IMR-90 (cell line): Measurements from ENCODE around the gene TDRD7. TPM values are rescaled to one million over a fixed set of nuclear protein-coding genes. Genes with fewer than 3 reads are reported as not detected.

Experiments
- ATAC-seq: fragments of 200-7000 bp; cut with Tn5 transposase; 2 replicates; pipeline ENCODE4 v1.9.1; 2020; ENCODE audit warnings: low read depth, mild to moderate bottlenecking, moderate library complexity
- BruUV-seq: library from RNA; stranded (reverse); fragments of 400-500 nt; replicated peaks from 2 replicates; lab custom pipeline; 2021; lab: Mats Ljungman, UMichigan
- CTCF ChIA-PET: fragments of 300-600 bp; formaldehyde crosslinking; extraction: SDS; loops from one replicate; lab custom pipeline; 2021; ENCODE audit warnings: antibody characterized with exemption; lab: Yijun Ruan, JAX
- POLR2A ChIA-PET: fragments of 300-600 bp; sonication (Branson Sonifier 250); formaldehyde crosslinking; loops from one replicate; lab custom pipeline; 2022; ENCODE audit warnings: antibody characterized with exemption; ENCODE audit not compliant: unreplicated experiment; lab: Charles Lee
- DNase-seq: peaks from one replicate; pipeline ENCODE4 v3.0.0; 2013
- H2AFZ ChIP-seq: replicated peaks from 2 replicates; pipeline ENCODE3; 2013; ENCODE audit warnings: low read length, mild to moderate bottlenecking; ENCODE audit not compliant: poor library complexity
- H2AK5ac ChIP-seq: 2 replicates; pipeline ENCODE4 v1.6.1; 2013; ENCODE audit warnings: low read depth, low read length, inconsistent platforms
- H2AK9ac ChIP-seq: replicated peaks from 2 replicates; pipeline ENCODE3; 2013; ENCODE audit warnings: mild to moderate bottlenecking, low read depth, low read length, moderate library complexity; ENCODE audit not compliant: poor library complexity
- H2BK120ac ChIP-seq: 2 replicates; pipeline ENCODE4 v1.6.1; 2013; ENCODE audit warnings: low read depth, low read length, inconsistent platforms
- H2BK15ac ChIP-seq: 3 replicates; pipeline ENCODE4 v1.6.1; 2013; ENCODE audit warnings: low read depth, low read length, inconsistent platforms
- H2BK20ac ChIP-seq: 2 replicates; pipeline ENCODE4 v1.6.1; 2013; ENCODE audit warnings: low read depth, mild to moderate bottlenecking, inconsistent platforms, low read length, moderate library complexity
- H2BK5ac ChIP-seq: 2 replicates; pipeline ENCODE4 v1.6.1; 2013; ENCODE audit warnings: mild to moderate bottlenecking, low read depth, low read length, inconsistent platforms; ENCODE audit not compliant: poor library complexity, severe bottlenecking
- H3K14ac ChIP-seq: replicated peaks from 2 replicates; pipeline ENCODE4 v1.6.1; 2013; ENCODE audit warnings: low read depth, low read length, inconsistent platforms
- H3K18ac ChIP-seq: 2 replicates; pipeline ENCODE4 v1.6.1; 2013; ENCODE audit warnings: low read depth, low read length, control low read depth
- H3K23ac ChIP-seq: 2 replicates; pipeline ENCODE4 v1.6.1; 2013; ENCODE audit warnings: low read depth, low read length, inconsistent platforms
- H3K27ac ChIP-seq: 2 replicates; pipeline ENCODE4 v1.5.1; 2013; ENCODE audit warnings: mild to moderate bottlenecking, control low read depth, low read length; ENCODE audit not compliant: insufficient read depth
- H3K27me3 ChIP-seq: 2 replicates; pipeline ENCODE4 v1.6.1; 2013; ENCODE audit warnings: low read length; ENCODE audit not compliant: control insufficient read depth, insufficient read depth
- H3K36me3 ChIP-seq: 2 replicates; pipeline ENCODE4 v1.6.1; 2013; ENCODE audit warnings: low read length, mixed read lengths; ENCODE audit not compliant: control insufficient read depth, insufficient read depth
- H3K4ac ChIP-seq: 2 replicates; pipeline ENCODE4 v1.6.1; 2013; ENCODE audit warnings: low read depth, low read length, inconsistent platforms
- H3K4me1 ChIP-seq: 2 replicates; pipeline ENCODE4 v1.6.1; 2013; ENCODE audit warnings: low read length, mixed read lengths; ENCODE audit not compliant: control insufficient read depth, insufficient read depth
- H3K4me2 ChIP-seq: 2 replicates; pipeline ENCODE4 v1.6.1; 2013; ENCODE audit warnings: low read depth, mild to moderate bottlenecking, control low read depth, low read length, moderate library complexity
- H3K4me3 ChIP-seq: 2 replicates; pipeline ENCODE4 v1.5.1; 2013; ENCODE audit warnings: low read depth, mild to moderate bottlenecking, control low read depth, low read length, moderate library complexity; ENCODE audit not compliant: insufficient read depth
- H3K56ac ChIP-seq: 2 replicates; pipeline ENCODE4 v1.6.1; 2013; ENCODE audit warnings: low read length, inconsistent platforms; ENCODE audit not compliant: insufficient read depth; ENCODE audit errors: extremely low read depth
- H3K79me1 ChIP-seq, 2 experiments: 2 replicates each; pipeline ENCODE4 v1.6.1; 2013; ENCODE audit warnings: low read length in 2 of 2, inconsistent platforms in 1 of 2, low read depth in 1 of 2
- H3K9ac ChIP-seq: 2 replicates; pipeline ENCODE4 v1.6.1; 2013; ENCODE audit warnings: low read depth, low read length, control low read depth
- H3K9me1 ChIP-seq: 2 replicates; pipeline ENCODE4 v1.6.1; 2013; ENCODE audit warnings: low read length, inconsistent platforms; ENCODE audit not compliant: insufficient read depth
- H3K9me3 ChIP-seq: 2 replicates; pipeline ENCODE4 v1.6.1; 2013; ENCODE audit warnings: low read length; ENCODE audit not compliant: control insufficient read depth, insufficient read depth
- H4K20me1 ChIP-seq: 2 replicates; pipeline ENCODE4 v1.6.1; 2013; ENCODE audit warnings: low read length, inconsistent platforms; ENCODE audit not compliant: insufficient read depth
- H4K5ac ChIP-seq: 2 replicates; pipeline ENCODE4 v1.6.1; 2013; ENCODE audit warnings: mild to moderate bottlenecking, low read depth, low read length, control low read depth
- H4K8ac ChIP-seq, 2 experiments: 2 replicates each; pipeline ENCODE4 v1.6.1; 2013; ENCODE audit warnings: low read depth in 2 of 2, low read length in 2 of 2, control low read depth in 1 of 2, inconsistent platforms in 1 of 2
- H4K91ac ChIP-seq: 2 replicates; pipeline ENCODE4 v1.6.1; 2013; ENCODE audit warnings: low read depth, low read length, inconsistent platforms; ENCODE audit not compliant: insufficient read depth
- BHLHE40 ChIP-seq: fragments of 150-350 bp; IDR thresholded peaks from 2 replicates; pipeline ENCODE4 v1.6.1; 2016; ENCODE audit warnings: mild to moderate bottlenecking, low read depth, low read length
- CEBPB ChIP-seq: IDR thresholded peaks from 2 replicates; pipeline ENCODE4 v1.6.1; 2012; ENCODE audit warnings: low read depth, low read length, improper control_type of control experiment
- CHD1 ChIP-seq: IDR thresholded peaks from 2 replicates; pipeline ENCODE4 v1.6.1; 2012; ENCODE audit warnings: low read depth, low read length, improper control_type of control experiment
- CTCF ChIP-seq: conservative IDR thresholded peaks from 2 replicates; pipeline ENCODE4 v1.5.1; 2012; ENCODE audit warnings: mild to moderate bottlenecking, low read depth, low read length, improper control_type of control experiment
- ELK1 ChIP-seq: fragments of 150-350 bp; IDR thresholded peaks from 2 replicates; pipeline ENCODE4 v1.6.1; 2016; ENCODE audit warnings: low read depth, mild to moderate bottlenecking, low read length, moderate library complexity, borderline replicate concordance
- FOS ChIP-seq: fragments of 150-350 bp; IDR thresholded peaks from 2 replicates; pipeline ENCODE4 v1.6.1; 2016; ENCODE audit warnings: low read depth, low read length
- MAFK ChIP-seq: IDR thresholded peaks from 2 replicates; pipeline ENCODE4 v1.6.1; 2012; ENCODE audit warnings: low read depth, low read length, improper control_type of control experiment
- MAZ ChIP-seq: IDR thresholded peaks from 2 replicates; pipeline ENCODE4 v1.6.1; 2012; ENCODE audit warnings: low read depth, mild to moderate bottlenecking, low read length, improper control_type of control experiment, moderate library complexity, borderline replicate concordance
- MXI1 ChIP-seq: IDR thresholded peaks from 2 replicates; pipeline ENCODE4 v1.6.1; 2012; ENCODE audit warnings: low read depth, mild to moderate bottlenecking, low read length, moderate library complexity, borderline replicate concordance
- NFE2L2 ChIP-seq: fragments of 150-350 bp; IDR thresholded peaks from 2 replicates; pipeline ENCODE4 v1.6.1; 2016; ENCODE audit warnings: low read depth, mild to moderate bottlenecking, low read length
- POLR2A ChIP-seq: IDR thresholded peaks from 2 replicates; pipeline ENCODE4 v1.6.1; 2012; ENCODE audit warnings: mild to moderate bottlenecking, low read depth, low read length
- RAD21 ChIP-seq: IDR thresholded peaks from 2 replicates; pipeline ENCODE4 v1.6.1; 2012; ENCODE audit warnings: low read length, improper control_type of control experiment
- RCOR1 ChIP-seq: IDR thresholded peaks from 2 replicates; pipeline ENCODE4 v1.6.1; 2012; ENCODE audit warnings: mild to moderate bottlenecking, low read length, improper control_type of control experiment; ENCODE audit not compliant: insufficient replicate concordance
- RFX5 ChIP-seq: IDR thresholded peaks from 2 replicates; pipeline ENCODE4 v1.8.0; 2012; ENCODE audit warnings: low read depth, mild to moderate bottlenecking, low read length, moderate library complexity
- SMC3 ChIP-seq: fragments of 150-350 bp; IDR thresholded peaks from 2 replicates; pipeline ENCODE4 v1.6.1; 2016; ENCODE audit warnings: low read depth, mild to moderate bottlenecking, antibody characterized with exemption, low read length, moderate library complexity
- USF2 ChIP-seq: fragments of 150-350 bp; IDR thresholded peaks from 2 replicates; pipeline ENCODE4 v1.6.1; 2017; ENCODE audit warnings: mild to moderate bottlenecking, antibody characterized with exemption, low read length, low read depth
- WGBS, 2 experiments: methylation state at CpG; one replicate each; pipeline versions ENCODE4 v1.1.5 to v1.1.7; 2013; ENCODE audit warnings: missing lambda C conversion rate in 2 of 2; ENCODE audit not compliant: insufficient read length in 1 of 2; ENCODE audit errors: extremely low coverage in 2 of 2; 5-methylcytosine and 5-hydroxymethylcytosine counted together
- dilution Hi-C: fragments of 300-500 bp; cut with HindIII; formaldehyde crosslinking; loops from one replicate; pipeline ENCODE4 v1.14.3; 2018; ENCODE audit warnings: low sequenced_read_pairs; ENCODE audit not compliant: unreplicated experiment
- in situ Hi-C: fragments of 300-500 bp; cut with MboI; formaldehyde crosslinking; loops from 3 replicates; pipeline ENCODE4 v1.14.3; 2019; ENCODE audit warnings: low sequenced_read_pairs, inconsistent platforms, mixed read lengths
- intact Hi-C: fragments of 100-400 bp; cut with micrococcal nuclease; formaldehyde crosslinking; loops from 2 replicates; pipeline ENCODE4 v1.10.0; 2022
- polyA plus RNA-seq, 3 experiments: library from polyadenylated mRNA; depleted of rRNA; stranded (reverse); fragments of >200 nt; gene quantifications; 2 replicates each; pipeline ENCODE4 v1.2.3, GENCODE V29; 2012; ENCODE audit warnings: low replicate concordance in 1 of 3
- total RNA-seq: library from RNA; depleted of rRNA; stranded (reverse); fragments of >200 nt; gene quantifications from 2 replicates; pipeline ENCODE4 v1.2.3, GENCODE V29; 2012

The TDRD7 gene
- total and polyA plus RNA-seq, 2 of the 4 experiments (the other 2 are of a cell fraction), result 4.4 to 9.7 TPM

- no peak overlapping the region for H3K23ac ChIP-seq
- no peaks in the 10 kb centered on the region for H3K27me3 ChIP-seq
- TF ChIP-seq MAFK, result no peak
- no peak for TF ChIP-seq MAZ
- no peak for TF ChIP-seq NFE2L2
- TF ChIP-seq CEBPB, result no peak
- TF ChIP-seq USF2, result no peak
- TF ChIP-seq ELK1, result no peak
- no peak for TF ChIP-seq MXI1
- TF ChIP-seq SMC3, result no peak
- TF ChIP-seq BHLHE40, result no peak
- no peak for TF ChIP-seq RFX5
- no peak for TF ChIP-seq RAD21
- TF ChIP-seq CHD1, result no peak
- TF ChIP-seq POLR2A, result no peak
- no peak for TF ChIP-seq CTCF
- no peak for TF ChIP-seq RCOR1
- no peak for TF ChIP-seq FOS
- no peak overlapping the region for H2AK9ac ChIP-seq
- dilution Hi-C loops (no loop called here), intact Hi-C loops (no loop called here), in situ Hi-C loops (no loop called here)
- no peaks in the 10 kb centered on the region for H3K79me1 ChIP-seq
- H3K4me1 ChIP-seq, result no peaks in the 10 kb centered on the region
- WGBS, 2 experiments, result no CpG with 5 or more reads among the region's 5 CpGs
- no peaks in the 10 kb centered on the region for H4K20me1 ChIP-seq
- no peak overlapping the region for H2AFZ ChIP-seq
- H3K4ac ChIP-seq, result no peak overlapping the region
- no peak overlapping the region for H3K56ac ChIP-seq
- no peak overlapping the region for H3K27ac ChIP-seq
- ChIA-PET POLR2A (no interaction called here), CTCF (no interaction called here)
- H3K9ac ChIP-seq, result no peak overlapping the region
- no peak overlapping the region for H4K8ac ChIP-seq
- H4K5ac ChIP-seq, result no peak overlapping the region
- no peak overlapping the region for H3K14ac ChIP-seq
- H3K4me2 ChIP-seq, result no peak overlapping the region
- no peaks in the 10 kb centered on the region for H3K9me1 ChIP-seq
- DNase-seq (no peak), ATAC-seq (no peak)
- no peaks in the 10 kb centered on the region for H3K36me3 ChIP-seq
- BruUV-seq, result no TSS peak
- H4K91ac ChIP-seq, result no peak overlapping the region
- no peak overlapping the region for H2BK15ac ChIP-seq
- no peak overlapping the region for H2BK20ac ChIP-seq
- H2AK5ac ChIP-seq, result no peak overlapping the region
- H3K18ac ChIP-seq, result no peak overlapping the region
- no peak overlapping the region for H3K4me3 ChIP-seq
- no peaks in the 10 kb centered on the region for H3K9me3 ChIP-seq
- no peak overlapping the region for H2BK5ac ChIP-seq
- H2BK120ac ChIP-seq, result no peak overlapping the region
Measured at GRCh38 chr9:97365634-97366033, 46.3 kb upstream of the TDRD7 start.
